Measurements from ENCODE around the gene ZBED4. TPM values are rescaled to one million over a fixed set of nuclear protein-coding genes. Genes with fewer than 3 reads are reported as not detected.

ZBED4 gene
- polyA plus RNA-seq, 1 donor: 13.5 TPM

DNA sequence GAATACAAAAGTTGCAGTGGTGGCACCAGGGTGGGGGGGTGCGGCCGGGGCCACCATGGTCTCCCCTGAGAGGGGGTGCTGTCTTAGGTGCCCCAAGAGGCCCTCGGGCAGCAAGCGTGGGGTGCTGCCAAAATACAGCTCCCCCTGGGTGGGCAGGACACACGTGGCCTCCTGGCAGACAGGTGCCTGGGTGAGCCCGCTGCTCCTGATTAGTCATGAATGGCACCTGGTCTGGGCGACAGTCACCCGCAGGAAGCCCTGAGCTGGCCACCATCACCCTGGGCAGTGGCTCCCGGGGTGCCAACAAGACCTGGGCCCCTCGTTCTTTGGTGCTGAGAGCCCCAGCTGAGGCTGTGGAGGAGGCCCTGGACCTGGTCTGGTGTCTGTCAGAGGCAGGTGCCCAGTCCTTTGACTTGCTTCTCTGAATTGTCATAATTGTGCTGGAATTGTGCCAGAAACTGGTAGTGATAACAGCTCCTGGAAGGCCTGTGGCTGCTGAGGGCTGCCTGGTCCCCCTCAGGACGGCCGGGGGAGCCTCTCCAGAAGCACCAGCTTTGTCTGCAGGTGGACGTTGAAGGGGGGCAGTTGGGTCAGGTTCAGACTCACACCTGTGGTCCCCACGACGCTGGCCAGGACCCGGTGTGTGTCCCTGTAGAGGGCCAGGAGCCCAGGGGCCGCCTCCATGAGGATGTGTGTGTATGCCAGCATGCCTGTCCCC lies 49.8 kb downstream of the ZBED4 start:
- no peak for DNase-seq

DNA sequence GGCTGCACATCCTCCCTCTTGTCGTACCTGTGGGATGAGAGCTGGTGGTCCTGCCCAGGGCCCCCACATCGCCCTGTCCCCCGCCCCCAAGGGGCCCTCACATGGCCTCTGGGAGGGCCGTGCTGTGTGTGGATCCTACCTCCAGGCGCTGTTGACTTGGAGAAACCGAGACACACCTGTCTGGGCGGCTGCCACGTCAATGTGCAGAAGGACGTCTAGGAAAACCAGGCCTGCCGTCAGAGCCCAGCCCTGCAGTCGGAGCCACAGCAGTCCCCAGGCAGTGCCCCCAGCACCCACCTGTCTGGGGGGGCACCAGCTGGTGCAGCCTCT lies 50.4 kb downstream of the ZBED4 start:
- DNase-seq: no peak

DNA sequence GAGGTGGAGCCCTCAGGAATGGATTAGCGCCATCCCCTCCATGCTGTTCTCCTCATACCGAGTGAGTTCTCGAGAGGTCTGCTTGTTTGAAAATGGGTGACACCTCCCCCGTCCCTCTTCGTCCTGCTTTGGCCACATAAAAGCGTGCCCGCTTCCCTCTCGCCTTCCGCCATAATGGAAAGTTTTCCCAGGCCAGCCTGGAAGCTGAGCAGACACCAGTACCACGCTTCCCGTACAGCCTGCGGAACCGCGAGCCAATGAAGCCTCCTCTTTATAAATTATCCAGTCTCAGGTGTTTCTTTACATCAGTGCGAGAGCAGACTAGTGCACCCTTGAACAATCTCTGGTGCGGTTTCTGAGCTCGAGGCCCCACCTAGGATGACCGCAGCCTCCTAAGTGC lies 51.8 kb downstream of the ZBED4 start:
- no peak for DNase-seq

DNA sequence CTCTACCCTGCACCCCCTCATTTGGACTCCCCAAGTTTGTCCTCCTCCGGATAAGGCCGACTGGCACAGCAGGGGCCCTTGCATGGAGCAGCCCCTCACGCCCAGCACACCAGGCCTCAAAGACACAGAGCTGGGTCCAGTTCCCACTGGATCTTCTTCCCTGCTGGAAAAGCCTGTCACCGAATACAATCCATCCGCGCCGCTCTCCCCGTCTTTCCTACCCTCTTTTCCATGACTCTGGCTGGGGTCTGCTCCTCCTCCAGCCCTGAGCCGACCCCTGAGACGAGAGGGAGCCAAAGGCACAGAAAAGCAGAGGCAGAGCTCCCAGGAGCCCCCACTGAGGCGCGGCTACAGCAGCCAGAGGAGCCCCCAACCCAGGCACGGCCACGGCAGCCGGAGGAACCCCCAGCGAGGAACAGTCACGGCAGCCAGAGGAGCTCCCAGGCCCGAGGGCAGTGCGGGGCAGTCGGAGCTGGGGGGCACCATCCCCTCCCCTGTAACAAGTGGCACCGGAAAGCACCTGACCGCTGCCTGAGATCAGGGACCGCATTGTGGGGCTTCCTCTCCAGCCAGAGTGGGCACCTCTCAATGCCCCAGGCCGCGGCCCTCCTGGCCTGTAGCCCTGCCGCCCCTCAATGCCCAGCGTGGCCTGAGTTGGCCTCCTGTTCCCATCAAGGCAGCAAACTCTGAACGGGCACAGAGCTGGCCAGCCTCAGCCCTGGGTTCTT lies 52.6 kb downstream of the ZBED4 start:
- DNase-seq: no peak

DNA sequence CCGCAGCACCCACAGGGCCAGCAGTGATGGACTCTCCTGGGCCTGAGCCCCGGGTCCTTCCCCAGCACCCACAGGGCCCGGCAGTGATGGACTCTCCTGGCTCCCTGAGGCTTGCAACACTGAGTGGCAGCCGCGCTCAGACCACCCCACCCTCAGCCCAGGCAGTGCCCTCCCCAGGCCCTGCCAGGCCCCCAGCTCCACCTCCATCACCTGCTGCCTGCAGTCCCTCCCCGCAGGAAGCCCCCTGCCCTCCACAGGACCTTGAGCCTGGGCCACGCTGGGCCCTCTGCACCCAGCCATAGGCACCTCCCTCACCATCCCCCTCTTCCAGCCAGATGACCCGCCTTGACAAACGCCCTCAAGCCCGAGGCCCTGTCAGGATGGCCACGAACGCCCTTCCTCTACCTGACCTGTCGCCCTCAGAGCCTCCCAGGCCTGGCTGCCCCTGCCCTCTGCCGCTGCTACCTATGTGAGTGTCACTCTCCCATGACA lies 53.2 kb downstream of the ZBED4 start:
- no peak for DNase-seq

DNA sequence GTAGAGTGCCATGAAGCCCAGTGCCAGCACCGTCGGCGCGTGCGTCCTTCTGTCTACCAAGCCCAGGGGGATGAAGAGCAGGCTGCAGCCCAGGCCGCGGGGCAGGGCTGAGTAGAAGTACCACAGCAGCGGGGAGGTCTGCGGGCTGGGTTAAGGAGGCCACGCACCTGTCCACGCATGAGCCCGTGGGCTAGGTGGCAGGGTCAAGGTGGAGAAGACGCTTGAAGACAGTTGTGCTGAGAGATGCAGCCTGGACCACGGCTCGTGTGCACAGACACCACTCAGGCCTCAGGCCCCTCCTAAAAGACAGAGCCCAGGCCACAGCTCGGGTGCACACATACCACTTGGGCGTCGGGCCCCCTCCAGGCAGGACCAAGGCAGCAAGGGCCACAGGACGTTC lies 54.2 kb downstream of the ZBED4 start:
- DNase-seq: no peak

DNA sequence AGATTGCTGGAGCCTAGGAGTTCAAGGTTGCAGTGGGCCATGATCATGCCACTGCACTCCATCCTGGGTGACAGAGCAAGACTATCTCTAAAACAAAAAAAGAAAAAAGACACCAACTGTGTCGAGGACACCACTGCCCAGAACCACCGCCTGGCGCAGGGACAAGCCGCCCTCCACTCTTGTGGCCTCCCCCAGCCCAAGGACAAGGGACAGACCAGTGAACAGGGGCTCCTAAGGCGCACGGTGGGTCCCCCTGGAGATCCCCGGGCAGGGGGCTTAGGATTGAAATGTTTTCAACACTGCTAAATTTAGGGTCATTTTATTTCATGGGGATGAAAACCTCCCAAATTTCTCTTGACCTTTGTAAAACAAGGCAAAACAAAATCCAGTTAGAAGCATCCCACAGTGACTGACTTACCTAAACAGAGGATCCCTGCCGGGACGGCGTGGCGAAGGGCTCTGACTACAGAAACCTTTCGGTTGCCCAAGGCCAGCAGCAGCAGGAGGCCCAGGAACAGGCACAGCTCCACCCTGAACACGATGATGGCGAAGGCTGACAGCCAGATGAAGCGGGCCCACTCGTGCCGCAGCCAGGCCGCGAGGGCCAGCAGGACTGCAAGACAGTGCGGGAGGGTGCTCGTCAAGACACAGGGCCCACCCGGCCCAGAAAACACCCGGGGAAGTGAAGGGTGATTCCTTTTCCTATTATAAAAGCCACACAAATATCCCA lies 56.0 kb downstream of the ZBED4 start:
- DNase-seq: no peak

DNA sequence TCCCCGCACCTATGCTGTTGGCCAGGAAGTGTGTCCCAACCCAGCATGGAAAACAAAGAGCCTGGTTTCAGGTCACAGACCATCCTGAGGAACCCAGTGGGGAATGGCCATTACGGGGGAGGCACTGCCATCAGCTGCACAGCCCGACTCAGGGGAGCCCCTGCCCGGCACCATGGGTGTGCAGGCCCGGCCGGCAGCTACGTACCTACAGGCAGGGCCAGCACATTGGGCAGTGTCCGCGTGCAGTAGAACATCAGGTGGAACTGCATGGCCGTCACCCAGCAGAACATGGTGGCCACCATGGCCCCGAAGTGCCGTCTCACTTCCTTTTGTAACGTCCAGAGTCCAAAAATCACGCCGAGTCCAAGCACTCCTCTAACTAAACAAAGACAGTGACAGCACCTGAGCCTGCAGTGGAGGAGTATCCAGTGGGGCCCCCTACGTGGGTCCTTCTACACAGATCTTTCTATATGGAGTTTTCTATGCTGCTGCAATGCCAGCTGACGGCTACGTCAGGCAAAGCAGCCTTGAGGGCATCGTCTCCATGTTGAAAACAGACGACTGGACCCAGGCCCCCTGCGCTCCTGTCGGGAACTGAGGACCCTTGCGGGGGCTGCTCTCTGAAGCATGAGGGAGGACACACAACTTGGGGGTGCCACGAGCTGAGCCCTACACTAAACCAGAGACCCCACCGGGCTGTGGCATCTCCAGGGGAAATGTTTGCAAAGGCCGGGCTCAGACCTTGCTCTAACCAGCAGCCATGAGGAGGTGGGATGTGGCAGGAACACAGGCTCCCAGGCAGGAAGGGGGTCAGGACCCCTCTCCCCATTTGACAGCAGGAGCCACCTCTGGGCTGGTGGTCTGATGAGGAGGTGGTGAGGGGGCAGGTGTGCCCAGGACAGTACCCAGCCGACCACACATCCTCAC lies 56.8 kb downstream of the ZBED4 start:
- DNase-seq: no peak

DNA sequence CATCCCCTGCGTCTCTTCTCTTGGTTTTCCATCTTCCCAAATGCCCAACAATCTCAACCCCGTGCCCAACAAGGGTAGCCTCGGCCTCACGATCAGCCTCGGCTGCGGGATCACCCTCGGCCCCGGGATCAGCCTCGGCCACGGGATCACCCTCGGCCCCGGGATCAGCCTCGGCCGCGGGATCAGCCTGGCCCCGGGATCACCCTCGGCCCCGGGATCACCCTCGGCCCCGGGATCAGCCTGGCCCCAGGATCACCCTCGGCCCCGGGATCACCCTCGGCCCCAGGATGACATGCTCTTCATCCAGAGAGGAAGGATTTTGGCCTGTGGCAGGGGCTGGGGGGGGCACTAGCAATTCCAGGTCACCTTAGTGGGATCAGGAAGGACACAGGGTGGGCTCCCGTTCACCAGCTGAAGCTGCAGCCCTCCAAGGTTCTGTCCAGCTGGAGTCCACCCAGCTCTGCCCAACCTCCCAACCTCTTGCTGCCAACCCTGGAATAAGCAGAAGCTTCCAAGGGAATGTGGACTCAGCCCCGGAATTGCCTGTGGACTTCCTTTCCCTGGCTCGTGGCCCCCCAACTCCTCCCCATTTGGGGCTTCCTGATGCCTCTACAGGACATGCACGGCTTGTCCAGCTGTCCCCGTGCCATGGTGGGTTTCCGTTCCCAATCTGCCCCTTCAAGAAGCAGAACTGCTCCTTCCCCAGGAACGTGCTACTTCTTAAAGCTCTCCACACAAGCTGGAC lies 58.4 kb downstream of the ZBED4 start:
- no peak for DNase-seq

DNA sequence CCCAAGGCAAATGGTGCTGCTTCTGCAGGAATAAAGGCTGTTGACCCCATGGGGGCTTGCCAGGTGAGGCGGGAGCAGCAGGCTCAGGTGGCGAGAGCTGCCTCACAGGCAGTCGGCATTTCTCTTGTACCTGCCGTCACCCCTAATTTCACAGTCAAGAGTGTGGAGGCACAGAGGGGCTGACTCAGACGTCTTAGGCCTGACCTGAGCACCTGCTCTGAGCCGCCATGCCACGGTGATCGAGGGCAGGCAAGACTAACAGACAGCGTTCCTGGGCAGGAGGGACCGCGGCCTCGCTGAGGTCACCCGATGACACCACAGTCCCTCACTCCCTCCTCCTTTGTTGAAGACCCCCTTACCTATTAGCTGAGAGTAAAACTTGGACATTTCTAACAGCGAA lies 59.4 kb downstream of the ZBED4 start:
- no peak for DNase-seq

DNA sequence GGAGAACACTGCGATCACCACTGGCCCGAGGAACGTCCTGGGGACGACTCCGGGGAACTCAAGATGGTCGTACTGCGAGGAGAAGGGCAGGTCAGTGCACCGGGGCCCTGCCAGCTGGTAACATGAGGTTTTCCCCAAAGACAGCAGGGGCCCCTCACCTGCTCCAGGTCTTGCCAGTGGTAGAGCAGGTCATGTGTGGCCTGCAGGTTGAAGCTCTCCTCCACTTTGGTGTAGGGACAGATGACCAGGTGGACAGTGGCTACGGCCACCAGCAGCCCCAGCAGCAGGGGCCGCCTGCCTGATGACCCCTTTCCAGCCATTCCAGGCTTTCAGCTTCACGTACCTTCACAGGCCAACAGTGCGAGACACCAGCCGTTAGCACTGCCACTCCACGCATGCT lies 59.8 kb downstream of the ZBED4 start:
- DNase-seq: no peak

DNA sequence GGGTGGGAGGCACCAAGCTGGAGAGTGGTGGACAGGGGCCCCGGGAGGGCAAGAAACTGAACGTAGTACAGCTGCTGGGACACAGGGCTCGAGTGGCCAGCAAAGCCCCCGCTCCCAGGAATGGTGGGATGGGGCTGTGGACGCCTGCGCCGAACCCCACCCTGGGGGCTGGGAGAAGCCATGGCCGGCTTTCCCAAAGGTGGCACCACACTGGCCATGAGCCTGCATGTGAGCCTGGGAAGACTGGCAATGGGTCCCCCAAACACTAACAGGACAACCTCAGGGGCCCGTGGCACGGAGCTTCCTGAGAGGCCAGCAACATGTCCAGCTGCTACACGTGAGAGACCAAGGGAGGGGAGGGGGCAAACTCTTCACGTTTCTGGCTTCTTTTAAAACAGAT lies 60.6 kb downstream of the ZBED4 start:
- DNase-seq: no peak

DNA sequence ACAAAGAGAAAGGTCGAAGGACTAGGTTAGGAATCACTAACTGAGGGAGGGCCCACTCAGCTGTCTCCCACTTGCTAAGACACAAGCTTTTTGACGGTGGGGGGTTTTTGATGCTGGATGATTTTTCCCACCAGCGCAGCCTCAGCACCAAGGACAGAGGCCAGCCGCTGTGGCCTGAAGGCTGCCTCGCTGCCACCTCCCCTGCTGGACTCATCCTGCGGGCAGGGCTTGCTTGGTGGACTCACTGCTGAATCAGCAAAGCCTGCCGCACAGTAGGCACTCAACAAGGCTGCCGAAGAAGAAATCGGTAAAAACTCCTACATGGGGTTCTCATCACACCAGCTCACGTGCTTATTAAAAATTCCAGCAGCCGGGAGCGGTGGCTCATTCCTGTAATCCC lies 62.0 kb downstream of the ZBED4 start:
- DNase-seq: no peak

DNA sequence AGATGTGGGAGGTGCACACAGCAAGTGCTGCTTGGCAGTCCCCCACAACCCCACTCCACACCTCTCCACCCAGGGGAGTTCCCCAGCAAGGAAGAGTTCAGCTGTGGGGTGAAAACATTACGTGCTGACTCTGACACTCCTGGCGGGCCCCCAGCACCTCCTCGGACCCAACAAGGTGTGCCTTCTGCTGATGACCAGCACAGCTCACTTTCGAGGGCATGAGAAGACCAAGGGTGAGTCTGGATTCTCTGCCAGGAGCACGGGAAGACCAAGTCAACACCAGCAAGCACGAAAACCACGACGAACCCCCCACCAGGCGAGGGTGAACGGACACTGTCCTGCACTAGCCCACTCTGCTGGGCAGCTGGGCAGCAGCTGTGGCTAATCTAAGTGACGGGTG lies 63.2 kb downstream of the ZBED4 start:
- DNase-seq: no peak

DNA sequence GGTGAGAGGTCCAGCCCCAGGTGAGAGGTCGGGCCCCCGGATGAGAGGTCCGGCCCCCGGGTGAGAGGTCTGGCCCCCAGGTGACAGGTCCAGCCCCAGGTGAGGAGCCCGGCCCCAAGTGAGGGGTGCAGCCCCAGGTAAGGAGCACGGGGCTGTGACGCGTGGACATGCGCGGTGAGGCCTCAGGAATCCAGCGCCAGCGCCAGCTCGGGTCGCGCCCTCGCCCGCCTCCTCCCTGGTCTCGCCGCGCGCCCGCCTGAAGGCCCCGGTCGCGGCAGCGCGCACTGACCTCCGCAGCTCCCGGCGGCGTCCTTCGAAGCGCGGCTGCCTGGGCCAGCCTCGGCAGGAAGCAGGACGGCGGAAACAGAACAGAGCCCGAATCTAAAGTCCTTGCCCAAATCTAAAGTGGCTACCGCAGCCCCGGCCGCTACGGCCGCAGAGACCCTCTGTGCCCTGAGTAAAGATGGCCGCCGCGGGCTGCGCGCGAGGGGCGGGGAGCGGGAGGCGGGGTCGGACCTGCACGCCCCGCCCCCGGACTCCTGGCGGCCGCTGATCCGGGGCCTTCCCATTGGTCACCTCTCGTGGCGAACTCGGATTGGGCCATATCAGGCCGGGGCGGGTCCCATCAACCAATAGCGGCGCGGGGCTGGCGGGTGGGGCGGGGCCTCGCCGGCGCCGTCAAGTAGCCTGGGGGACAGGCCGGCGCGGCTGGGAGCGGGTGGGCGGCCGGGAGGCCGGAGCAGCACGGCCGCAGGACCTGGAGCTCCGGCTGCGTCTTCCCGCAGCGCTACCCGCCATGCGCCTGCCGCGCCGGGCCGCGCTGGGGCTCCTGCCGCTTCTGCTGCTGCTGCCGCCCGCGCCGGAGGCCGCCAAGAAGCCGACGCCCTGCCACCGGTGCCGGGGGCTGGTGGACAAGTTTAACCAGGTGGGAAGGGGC lies 64.6 kb downstream of the ZBED4 start, which contains the start of the genes ALG12 and CRELD2:
Gene ALG12 (minus strand): TSS at position 465 of the 937 bp plus-strand sequence. CDS start 4,673 bp downstream, outside the sequence.
Gene CRELD2 (plus strand): TSS at position 661 of the 937 bp plus-strand sequence. CDS start 136 bp downstream, at position 797.
- DNase-seq: peak; percentile 97

DNA sequence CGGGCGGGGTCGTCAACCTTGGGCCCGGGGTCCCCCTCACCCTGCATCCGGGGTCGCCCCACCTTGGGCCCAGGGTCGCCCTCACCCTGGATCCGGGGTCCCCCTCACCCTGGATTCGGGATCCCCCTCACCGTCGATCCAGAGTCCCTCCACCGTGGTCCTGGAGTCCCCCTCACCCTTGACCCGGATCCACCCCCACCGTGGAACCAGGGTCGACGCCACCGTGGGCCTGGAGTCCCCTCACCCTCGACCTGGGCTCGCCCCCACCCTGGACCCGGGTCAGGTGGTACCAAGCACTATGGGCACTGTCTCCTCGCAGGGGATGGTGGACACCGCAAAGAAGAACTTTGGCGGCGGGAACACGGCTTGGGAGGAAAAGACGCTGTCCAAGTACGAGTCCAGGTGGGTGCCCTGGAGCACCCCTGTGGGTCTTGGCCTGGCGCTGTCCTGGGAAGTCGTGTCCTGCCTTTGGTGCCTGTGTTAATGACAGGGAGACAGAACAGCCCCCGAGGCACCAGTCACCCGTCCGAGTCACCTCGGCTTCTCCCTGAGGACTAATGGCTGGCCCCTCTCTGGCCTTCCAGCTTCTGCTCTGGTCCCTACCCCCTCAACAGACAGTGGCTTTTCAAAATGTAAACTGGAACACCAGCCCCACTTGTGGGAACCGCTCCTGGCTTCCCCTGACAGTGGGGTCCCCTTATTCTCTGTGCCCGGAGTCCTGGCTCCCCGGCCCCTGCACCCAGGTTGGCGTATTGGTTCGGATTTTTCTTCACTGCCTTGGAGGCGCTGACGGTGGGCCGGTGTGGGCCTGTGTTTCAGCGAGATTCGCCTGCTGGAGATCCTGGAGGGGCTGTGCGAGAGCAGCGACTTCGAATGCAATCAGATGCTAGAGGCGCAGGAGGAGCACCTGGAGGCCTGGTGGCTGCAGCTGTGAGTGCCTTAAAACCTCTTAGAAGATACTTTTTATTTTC lies 65.6 kb downstream of the ZBED4 start:
- DNase-seq: no peak

DNA sequence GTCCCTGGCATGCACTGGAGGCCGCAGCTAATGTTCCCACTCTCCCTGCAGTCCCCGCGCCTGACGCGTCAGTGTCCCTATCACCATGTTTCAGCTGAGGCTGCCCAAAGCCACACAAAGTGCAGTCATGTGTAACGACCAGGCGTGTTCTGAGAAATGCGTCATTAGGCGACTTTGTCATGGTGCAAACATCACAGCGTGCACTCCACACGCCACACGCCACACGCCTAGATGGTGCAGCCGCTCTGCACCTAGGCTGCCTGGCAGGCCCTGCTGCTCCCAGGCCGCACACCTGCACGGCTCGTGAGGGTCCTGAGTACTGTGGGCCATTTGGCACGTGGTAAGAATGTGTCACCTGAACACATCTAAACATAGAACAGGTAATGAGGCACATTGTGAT lies 67.2 kb downstream of the ZBED4 start:
- DNase-seq: no peak

DNA sequence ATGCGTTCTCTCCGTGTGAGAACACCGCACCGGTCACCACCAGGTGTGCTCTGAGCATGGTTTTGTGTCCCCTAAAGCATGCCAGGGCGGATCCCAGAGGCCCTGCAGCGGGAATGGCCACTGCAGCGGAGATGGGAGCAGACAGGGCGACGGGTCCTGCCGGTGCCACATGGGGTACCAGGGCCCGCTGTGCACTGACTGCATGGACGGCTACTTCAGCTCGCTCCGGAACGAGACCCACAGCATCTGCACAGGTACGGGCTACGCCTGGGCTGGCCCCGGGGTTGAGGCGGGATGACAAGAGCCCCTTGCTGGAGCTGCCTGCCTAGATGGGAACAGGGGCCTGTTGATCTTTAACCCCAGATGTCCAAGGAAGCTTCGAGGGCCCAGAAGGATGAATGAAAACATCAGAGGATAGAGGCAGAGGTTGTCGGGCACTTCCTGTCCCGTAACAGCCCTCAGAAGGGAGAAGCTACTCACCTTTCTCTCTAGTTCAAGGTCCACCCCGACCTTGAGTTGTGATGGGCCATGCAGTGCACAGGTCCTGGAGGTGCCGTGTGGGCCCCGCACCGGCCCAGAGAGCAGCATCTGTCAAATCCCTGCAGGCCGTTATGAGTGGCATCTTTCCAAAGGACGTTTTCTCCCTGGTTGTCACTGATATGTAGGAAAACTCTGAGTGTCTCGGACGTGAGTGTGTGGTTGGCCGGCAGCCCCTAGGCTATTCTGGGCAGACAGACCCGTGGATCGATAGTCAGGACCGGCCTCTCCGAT lies 68.0 kb downstream of the ZBED4 start:
- DNase-seq: no peak

All from hindlimb muscle (tissue), 1 donor.